ENCODE data around the gene BCL2A1. TPM values are rescaled to one million over a fixed set of nuclear protein-coding genes. Genes with fewer than 3 reads are reported as not detected.
"Not testable (repeated sequence)": the region's sequence is repeated elsewhere in the genome, so short reads cannot be mapped to it uniquely, and the experiment has no call there.

Gene BCL2A1
- total and polyA plus RNA-seq, 2 donors (not counting 1 experiment from before 2014, with no cell fraction given) = 0.31 to 8.9 TPM

DNA sequence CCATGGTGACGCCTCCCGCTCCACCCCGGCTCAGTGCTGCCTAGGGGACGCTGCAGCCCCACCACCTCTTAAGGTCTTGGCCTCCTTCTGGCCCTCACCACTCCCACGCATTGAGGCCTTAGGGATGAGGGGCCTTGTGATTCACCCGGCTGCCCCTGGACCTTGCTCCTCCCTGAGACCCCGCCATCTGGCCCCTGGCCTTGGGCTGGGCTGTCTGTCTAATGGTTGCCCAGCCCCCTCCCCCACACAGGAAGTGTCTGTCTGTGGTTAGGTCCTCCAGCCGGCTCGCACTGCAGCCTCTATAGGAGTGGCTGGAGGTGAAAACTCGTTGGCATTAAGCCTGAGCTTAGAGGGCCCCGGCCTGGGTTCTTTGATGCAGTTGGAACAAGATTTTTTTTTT is 52.7 kb downstream of the BCL2A1 start:
- DNase-seq (ENCODE audit: low read depth in 2 of 2) = no peak
- no peaks in the 10 kb centered on the region for H3K36me3 ChIP-seq (ENCODE audit: control insufficient read depth, insufficient read depth, low read length)

DNA sequence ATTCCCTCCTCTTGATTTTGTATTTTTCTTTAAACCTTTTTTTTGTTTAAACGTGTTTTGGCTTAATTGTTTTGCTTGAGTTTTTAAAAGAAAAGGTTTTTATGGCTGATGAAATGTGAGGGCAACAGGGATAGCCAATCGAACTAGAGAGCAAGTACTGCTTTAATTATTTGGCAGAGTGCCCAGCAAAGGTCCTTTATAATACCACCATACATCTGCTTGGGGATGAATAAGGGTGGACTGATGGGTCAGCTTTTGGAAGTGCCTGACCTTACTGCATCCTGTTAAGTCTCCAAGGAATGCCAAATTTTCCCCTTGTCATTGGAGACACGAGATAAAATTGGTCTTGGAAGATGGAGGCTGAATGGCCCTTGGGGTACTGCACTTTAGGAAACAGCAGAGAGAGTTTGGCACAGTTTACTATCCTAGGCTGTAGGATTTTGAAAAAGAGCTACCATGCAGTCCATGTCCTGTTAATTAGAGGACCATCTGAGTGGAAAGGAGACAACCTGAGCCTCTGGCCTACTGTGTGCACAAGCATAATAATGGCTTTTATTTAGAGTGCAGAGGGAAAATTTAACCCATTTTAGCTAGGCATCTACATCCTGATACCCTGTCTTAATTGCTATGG is 54.4 kb downstream of the BCL2A1 start:
- no peak overlapping the region for H2AFZ ChIP-seq (ENCODE audit: low read length)
- H3K27me3 ChIP-seq (ENCODE audit: control insufficient read depth, insufficient read depth, low read length) = no peaks in the 10 kb centered on the region
- no peak overlapping the region for H3K4me3 ChIP-seq (replicated peaks in 1 of 4; ENCODE audit: control extremely low read depth in 1 of 4, insufficient read depth in 1 of 4, low read depth in 3 of 4, low read length in 4 of 4)
- TF ChIP-seq, protein P1, sequence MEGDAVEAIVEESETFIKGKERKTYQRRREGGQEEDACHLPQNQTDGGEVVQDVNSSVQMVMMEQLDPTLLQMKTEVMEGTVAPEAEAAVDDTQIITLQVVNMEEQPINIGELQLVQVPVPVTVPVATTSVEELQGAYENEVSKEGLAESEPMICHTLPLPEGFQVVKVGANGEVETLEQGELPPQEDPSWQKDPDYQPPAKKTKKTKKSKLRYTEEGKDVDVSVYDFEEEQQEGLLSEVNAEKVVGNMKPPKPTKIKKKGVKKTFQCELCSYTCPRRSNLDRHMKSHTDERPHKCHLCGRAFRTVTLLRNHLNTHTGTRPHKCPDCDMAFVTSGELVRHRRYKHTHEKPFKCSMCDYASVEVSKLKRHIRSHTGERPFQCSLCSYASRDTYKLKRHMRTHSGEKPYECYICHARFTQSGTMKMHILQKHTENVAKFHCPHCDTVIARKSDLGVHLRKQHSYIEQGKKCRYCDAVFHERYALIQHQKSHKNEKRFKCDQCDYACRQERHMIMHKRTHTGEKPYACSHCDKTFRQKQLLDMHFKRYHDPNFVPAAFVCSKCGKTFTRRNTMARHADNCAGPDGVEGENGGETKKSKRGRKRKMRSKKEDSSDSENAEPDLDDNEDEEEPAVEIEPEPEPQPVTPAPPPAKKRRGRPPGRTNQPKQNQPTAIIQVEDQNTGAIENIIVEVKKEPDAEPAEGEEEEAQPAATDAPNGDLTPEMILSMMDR (conservative IDR thresholded peaks at IDR 0.05 in 1 of 2, IDR thresholded peaks at IDR 0.05 in 1 of 2; ENCODE audit: low read depth in 1 of 2, low read length in 2 of 2) = no peak
- no peak for TF ChIP-seq EZH2 (IDR thresholded peaks at IDR 0.05; ENCODE audit: low read length, missing control alignments)
- no peak overlapping the region for H3K9ac ChIP-seq (ENCODE audit: insufficient read depth, low read length)
- H3K79me2 ChIP-seq (ENCODE audit: control insufficient read depth, insufficient read depth, low read length) = peaks cover 5% of the 10 kb centered on the region
- no peaks in the 10 kb centered on the region for H3K36me3 ChIP-seq (ENCODE audit: control insufficient read depth, insufficient read depth, low read length)
- H3K4me2 ChIP-seq (ENCODE audit: extremely low read depth, insufficient read depth, low read length) = no peak overlapping the region
- H3K9me3 ChIP-seq (ENCODE audit: control insufficient read depth, insufficient read depth, low read depth, low read length) = no peaks in the 10 kb centered on the region
- H3K27ac ChIP-seq (ENCODE audit: insufficient read depth, low read length) = no peak overlapping the region
- no peaks in the 10 kb centered on the region for H4K20me1 ChIP-seq (ENCODE audit: control insufficient read depth, extremely low read depth, insufficient read depth, low read length)
- H3K4me1 ChIP-seq (ENCODE audit: control insufficient read depth, extremely low read depth, insufficient read depth, low read length) = no peaks in the 10 kb centered on the region
- peak in 1 of 2 donors; percentile 59 for DNase-seq (ENCODE audit: low read depth in 2 of 2)

More for the DNA sequence above, 52.7 kb downstream of the BCL2A1 start:
- no peaks in the 10 kb centered on the region for H3K27me3 ChIP-seq (ENCODE audit: control insufficient read depth, insufficient read depth, low read length)
- TF ChIP-seq EZH2 (IDR thresholded peaks at IDR 0.05; ENCODE audit: low read length, missing control alignments) = no peak
- TF ChIP-seq, protein P1 (conservative IDR thresholded peaks at IDR 0.05 in 1 of 2, IDR thresholded peaks at IDR 0.05 in 1 of 2; ENCODE audit: low read depth in 1 of 2, low read length in 2 of 2) = no peak
- no peak overlapping the region for H3K4me2 ChIP-seq (ENCODE audit: extremely low read depth, insufficient read depth, low read length)
- H2AFZ ChIP-seq (ENCODE audit: low read length) = no peak overlapping the region
- no peaks in the 10 kb centered on the region for H3K9me3 ChIP-seq (ENCODE audit: control insufficient read depth, insufficient read depth, low read depth, low read length)
- peaks cover 17% of the 10 kb centered on the region for H3K79me2 ChIP-seq (ENCODE audit: control insufficient read depth, insufficient read depth, low read length)
- H3K4me1 ChIP-seq (ENCODE audit: control insufficient read depth, extremely low read depth, insufficient read depth, low read length) = no peaks in the 10 kb centered on the region
- H3K27ac ChIP-seq (ENCODE audit: insufficient read depth, low read length) = no peak overlapping the region
- no peak overlapping the region for H3K4me3 ChIP-seq (replicated peaks in 1 of 4; ENCODE audit: control extremely low read depth in 1 of 4, insufficient read depth in 1 of 4, low read depth in 3 of 4, low read length in 4 of 4)
- no peaks in the 10 kb centered on the region for H4K20me1 ChIP-seq (ENCODE audit: control insufficient read depth, extremely low read depth, insufficient read depth, low read length)
- no peak overlapping the region for H3K9ac ChIP-seq (ENCODE audit: insufficient read depth, low read length)

GRCh38 chr15:79915776-79916501 is 55.1 kb downstream of the BCL2A1 start:
- H3K4me2 ChIP-seq (ENCODE audit: extremely low read depth, insufficient read depth, low read length); H4K20me1 ChIP-seq (ENCODE audit: control insufficient read depth, extremely low read depth, insufficient read depth, low read length): not testable (repeated sequence)

More at GRCh38 chr15:79915776-79916501, 55.1 kb downstream of the BCL2A1 start:
- not testable (repeated sequence) for H3K79me2 ChIP-seq (ENCODE audit: control insufficient read depth, insufficient read depth, low read length); H3K27me3 ChIP-seq (ENCODE audit: control insufficient read depth, insufficient read depth, low read length); H3K36me3 ChIP-seq (ENCODE audit: control insufficient read depth, insufficient read depth, low read length); H3K9ac ChIP-seq (ENCODE audit: insufficient read depth, low read length); DNase-seq (ENCODE audit: low read depth in 2 of 2); H3K9me3 ChIP-seq (ENCODE audit: control insufficient read depth, insufficient read depth, low read depth, low read length); H3K27ac ChIP-seq (ENCODE audit: insufficient read depth, low read length); H3K4me1 ChIP-seq (ENCODE audit: control insufficient read depth, extremely low read depth, insufficient read depth, low read length); H3K4me3 ChIP-seq (replicated peaks in 1 of 4; ENCODE audit: control extremely low read depth in 1 of 4, insufficient read depth in 1 of 4, low read depth in 3 of 4, low read length in 4 of 4); H2AFZ ChIP-seq (ENCODE audit: low read length)

All from fibroblast of lung (primary cell).